Head of caudate nucleus (tissue), 42 donors: ENCODE measurements around the gene GPC6.

Source experiments
- DNase-seq, 42 donors: peaks; one replicate each; pipeline versions ENCODE4 v3.0.0 to v3.0.0-alpha.2; 2020 to 2021; ENCODE audit warnings: mixed read lengths in 7 of 42
- intact Hi-C: fragments of 100-400 bp; cut with DNase I; formaldehyde crosslinking; loops from one replicate; pipeline ENCODE4 v1.15.0; 2022

GPC6 gene

DNA sequence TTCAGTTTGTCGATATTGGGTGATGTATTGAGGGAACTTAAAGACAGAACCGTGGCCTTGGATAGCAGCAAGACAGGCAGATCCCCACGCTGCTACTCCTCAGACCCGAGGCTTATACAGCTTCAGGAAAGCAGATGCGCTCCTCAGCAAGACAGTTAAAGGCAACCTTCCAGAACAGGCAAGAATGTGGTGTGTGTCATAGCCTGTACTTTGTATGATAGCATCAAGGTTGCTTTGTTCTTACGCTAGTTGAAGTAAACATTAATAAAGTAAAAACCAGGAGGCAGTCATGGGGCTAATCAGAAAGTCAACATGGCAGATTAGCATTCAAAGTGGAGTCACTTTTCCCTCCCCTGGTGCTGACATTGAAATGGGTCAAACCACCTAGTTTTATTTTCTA is 779.7 kb downstream of the GPC6 start:
- no peak for DNase-seq
- intact Hi-C loops = no loop called here

GRCh38 chr13:94007072-94007471 is 780.5 kb downstream of the GPC6 start:
- intact Hi-C loops = no loop called here
- DNase-seq = no peak

DNA sequence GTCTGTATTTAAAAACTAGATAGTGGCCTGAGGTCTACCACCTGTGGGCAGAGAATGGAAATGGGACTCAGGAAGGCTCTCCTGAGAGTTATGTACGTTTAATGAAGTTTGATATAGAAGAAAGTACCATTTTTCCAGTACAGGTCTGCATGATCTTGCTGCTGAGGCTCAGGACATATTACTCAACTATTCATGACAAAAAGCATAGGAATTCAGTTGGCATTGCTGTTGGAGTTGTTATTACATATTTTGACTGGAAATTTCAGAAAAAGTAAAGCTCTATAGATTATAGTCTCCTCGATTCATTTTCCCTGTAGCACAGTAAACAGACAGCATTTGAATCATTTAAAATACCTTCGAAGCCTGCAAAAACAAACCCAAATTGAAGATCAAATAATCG is 783.1 kb downstream of the GPC6 start:
- intact Hi-C loops = no loop called here
- DNase-seq = no peak

- no peak for DNase-seq
- intact Hi-C loops = no loop called here
These were observed 787.9 kb downstream of the GPC6 start for GRCh38 chr13:94014461-94014860.

GRCh38 chr13:94020426-94020825 is 793.8 kb downstream of the GPC6 start:
- intact Hi-C loops = no loop called here
- DNase-seq = no peak

- intact Hi-C loops = no loop called here
- DNase-seq = no peak
These were observed 794.2 kb downstream of the GPC6 start for GRCh38 chr13:94020833-94021232.

DNA sequence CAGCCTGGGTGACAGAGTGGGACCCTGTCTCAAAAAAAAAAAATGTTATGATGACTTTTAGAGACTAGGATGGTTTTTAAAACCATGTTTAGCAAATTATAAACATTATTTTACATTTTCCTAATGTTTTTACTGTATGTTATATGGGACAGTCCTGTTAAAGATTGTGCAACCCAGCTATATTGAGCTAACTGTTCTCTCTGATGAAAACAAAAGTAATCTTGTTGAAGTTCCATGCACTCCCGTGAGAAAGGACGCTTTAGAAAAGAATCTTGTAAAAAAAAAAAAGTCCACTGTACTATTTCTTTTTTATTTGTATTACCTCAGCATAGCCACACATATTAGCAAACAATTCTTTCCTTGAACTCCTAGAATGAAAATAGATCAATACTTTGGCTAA is 801.6 kb downstream of the GPC6 start:
- intact Hi-C loops = no loop called here
- no peak for DNase-seq

- peak in 8 of 42 donors; percentile 6 to 34 (median 14) for DNase-seq
- intact Hi-C loops = no loop called here
These were observed 802.0 kb downstream of the GPC6 start for GRCh38 chr13:94028650-94029049.

DNA sequence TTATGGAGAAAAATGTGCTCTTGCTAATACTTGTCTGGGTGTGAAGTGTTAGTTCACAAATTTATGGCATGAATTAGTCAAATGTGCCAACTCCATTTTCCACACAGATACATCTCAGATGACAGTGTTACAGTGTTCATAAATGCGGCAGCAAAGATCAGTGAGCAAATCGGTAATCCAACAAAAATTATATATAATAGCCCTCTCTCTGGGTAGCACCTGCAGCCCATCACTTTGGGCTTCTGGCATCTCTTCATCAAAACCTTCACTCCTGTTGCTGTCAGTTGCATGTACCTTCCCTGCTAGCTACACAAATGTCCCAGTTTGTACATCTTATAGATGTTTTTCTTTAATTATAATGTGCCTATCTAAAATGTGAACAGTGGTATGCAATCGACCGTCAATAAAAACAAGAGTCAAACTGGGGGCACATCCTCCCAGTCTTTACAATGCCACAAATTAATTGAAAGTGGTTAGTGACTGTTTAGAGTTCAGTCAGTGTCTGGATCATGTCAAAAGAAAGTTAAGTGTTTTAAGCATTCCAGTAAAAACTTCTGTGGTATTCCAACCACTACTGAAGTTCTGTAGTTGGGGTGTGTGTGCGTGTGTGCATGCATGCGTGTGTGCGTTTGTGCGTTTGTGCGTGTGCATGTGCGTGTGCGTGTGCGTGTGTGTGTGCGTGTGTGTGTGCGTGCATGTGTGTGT is 804.0 kb downstream of the GPC6 start:
- no peak for DNase-seq
- intact Hi-C loops = no loop called here

- intact Hi-C loops = no loop called here
- DNase-seq = no peak
These were observed 805.0 kb downstream of the GPC6 start for GRCh38 chr13:94031609-94032008.

DNA sequence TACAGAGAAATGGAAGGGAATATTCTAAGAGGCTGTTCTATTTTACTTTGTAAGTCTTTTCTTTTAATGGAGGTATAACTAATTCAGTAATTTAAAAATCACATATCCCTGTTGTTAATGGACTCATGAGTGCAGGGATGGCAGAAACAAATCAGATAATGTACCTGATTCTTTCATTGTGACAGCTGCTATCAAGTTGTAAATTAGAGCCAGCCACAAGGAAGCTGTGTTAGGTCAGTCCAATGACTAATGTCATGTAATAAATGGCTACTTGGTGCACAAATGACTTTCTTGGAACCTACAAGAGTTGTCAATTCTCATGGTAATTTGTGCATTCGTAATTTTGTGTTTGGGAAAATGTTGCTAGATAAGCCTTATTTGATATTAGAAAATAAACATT is 806.5 kb downstream of the GPC6 start:
- DNase-seq = no peak
- intact Hi-C loops = no loop called here

GRCh38 chr13:94033830-94034642 is 807.4 kb downstream of the GPC6 start:
- intact Hi-C loops = no loop called here
- no peak for DNase-seq

- intact Hi-C loops = no loop called here
- DNase-seq = no peak
These were observed 823.4 kb downstream of the GPC6 start for GRCh38 chr13:94050039-94050438.

GRCh38 chr13:94050686-94051085 is 824.1 kb downstream of the GPC6 start:
- intact Hi-C loops = no loop called here
- no peak for DNase-seq

GRCh38 chr13:94053986-94054593 is 827.5 kb downstream of the GPC6 start:
- intact Hi-C loops = no loop called here
- DNase-seq = no peak

- no peak for DNase-seq
- intact Hi-C loops = no loop called here
These were observed 829.9 kb downstream of the GPC6 start for GRCh38 chr13:94056362-94056990.

DNA sequence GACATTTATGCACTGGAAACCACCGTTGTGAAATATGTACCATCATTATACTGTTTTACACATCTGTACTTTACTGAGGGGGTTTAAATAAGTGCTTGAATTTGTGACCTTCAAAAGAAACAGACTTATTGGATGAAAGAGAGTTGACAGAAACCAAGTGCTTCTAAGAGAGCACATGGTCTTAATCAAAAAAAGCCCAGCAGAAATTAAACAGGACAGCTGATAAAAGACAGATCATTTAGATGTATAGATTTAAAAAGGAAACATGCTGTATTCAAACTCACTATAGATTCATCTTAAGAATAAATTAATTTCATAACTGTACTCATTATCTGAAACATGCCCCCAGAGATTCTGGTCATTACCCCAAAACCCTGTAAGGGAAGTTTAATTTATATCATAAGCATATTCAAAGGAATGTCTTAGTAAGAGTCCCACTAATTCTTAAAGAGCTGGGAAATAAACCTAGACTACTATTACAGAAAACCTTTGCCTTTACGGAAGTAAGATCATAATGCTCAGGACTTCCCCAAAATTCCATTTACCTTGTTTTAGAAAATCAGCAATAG is 831.1 kb downstream of the GPC6 start:
- DNase-seq = no peak
- intact Hi-C loops = no loop called here

DNA sequence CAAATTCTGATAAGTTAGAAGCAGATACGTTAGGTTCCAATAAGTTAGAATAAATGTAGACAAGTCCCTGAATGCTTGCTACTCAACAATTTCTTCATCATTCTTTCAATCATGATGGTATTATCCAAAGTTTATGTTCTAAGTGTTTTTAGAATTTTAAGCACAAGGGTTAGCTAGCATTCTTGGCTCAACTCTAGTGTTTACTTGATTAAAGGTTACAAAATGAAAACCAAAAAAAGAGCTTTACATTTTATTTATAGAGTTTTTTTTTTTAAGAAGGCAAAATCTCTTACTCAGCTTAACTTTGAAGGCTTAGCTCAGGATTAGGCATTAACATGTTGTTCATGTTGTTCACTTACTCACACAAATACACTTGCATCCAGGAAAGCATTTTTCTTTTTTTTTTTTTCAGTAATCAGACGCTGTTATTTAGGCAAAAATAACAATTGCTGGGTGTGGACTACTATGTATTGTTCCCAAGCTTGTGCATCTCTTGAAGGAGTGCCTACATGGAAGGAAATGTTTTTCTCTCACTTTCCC is 832.3 kb downstream of the GPC6 start:
- intact Hi-C loops = no loop called here
- no peak for DNase-seq

DNA sequence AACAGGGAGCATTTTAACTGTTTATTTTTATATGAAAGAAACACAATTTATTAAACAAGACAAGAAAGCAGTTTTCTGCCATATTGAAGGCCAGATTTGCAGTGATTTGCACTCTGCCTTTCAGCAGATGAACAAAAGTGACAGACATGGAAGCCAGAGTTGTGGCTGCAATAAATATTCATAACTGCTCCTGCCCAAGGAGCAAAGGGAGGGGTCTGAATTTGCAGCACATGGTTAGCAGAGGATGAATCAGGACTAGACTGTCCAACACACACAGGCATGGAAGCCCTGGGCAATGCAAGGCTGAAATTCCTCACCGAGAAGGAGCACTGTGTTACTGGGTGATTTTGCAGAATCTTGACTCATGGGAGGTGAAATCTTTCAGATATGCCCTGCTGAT is 834.7 kb downstream of the GPC6 start:
- no peak for DNase-seq
- intact Hi-C loops = no loop called here
